Measurements from ENCODE around the gene CABLES2.
"Not testable (repeated sequence)": the region's sequence is repeated elsewhere in the genome, so short reads cannot be mapped to it uniquely, and the experiment has no call there.

Gene CABLES2

GRCh38 chr20:62387933-62388635 lies 19.0 kb downstream of the CABLES2 start:
- DNase-seq: no peak

DNA sequence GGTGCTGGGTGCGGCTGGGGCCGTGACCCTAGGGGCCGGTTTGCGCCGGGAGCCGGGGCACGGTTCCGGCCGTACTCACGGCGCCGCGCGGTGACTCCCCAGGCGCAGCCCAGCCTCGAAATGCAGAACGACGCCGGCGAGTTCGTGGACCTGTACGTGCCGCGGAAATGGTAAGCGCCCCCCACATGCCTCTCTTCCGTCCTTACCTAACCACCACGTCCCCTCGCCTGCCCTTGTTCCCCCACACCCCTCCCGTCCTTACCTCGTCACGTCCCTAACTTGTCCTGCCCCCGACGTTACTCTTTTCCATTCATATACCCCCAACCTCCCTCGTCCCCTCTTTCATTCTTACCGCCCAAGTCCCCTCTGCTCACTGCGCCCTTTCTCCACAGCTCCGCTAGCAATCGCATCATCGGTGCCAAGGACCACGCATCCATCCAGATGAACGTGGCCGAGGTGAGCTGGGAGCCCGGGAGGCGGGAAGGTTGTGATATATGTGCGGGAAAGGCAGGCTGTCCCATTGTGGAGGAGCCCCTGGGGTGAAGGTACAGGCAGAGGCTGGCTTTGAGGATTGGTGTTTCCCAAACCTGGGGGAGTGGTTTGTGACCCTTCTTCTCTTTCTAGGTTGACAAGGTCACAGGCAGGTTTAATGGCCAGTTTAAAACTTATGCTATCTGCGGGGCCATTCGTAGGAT lies 19.7 kb downstream of the CABLES2 start:
- DNase-seq: no peak

DNA sequence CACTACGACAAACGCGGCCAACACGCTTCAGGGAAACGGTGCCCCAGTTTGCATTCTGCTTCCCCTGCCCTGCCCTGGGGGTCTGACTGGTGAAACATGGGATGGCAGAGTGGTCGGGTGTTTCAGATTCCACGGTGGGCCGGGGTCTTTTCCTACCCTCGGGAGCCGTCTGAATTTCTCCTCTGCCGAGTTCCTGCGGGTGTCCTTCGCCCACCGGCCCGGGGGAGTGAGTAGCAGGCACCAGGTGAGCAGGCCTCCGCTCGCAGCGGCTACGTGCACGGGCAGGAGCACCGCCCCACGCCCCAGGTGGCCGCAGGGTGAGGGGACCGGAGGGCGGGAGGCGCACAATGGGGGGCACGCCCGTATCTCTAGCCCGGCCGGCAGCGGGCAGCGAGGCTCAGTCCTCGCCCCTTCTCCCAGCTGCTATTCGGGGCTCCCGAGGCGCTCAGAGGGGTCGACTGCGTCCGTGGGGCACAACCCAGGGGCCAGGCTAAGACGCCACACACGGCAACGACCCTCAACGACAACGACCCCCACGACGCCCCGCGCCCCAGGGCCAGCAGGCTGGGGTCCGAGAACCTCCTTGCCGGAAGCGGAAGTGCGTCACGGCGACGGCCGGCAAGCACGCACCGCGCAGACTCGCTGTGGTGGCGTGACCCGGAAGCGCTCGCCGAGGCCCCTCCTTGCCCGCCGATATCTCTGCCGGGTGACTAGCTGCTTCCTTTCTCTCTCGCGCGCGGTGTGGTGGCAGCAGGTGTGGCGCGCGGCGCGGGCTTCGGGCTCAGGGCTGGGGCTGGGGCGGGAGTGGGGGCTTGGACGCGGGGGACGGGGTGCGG lies 20.5 kb downstream of the CABLES2 start, which contains the start of gene RPS21:
RPS21 (plus strand) TSS at position 721 of the 836 bp plus-strand sequence. CDS start 236 bp downstream, outside the sequence.
- DNase-seq: peak; percentile 94

DNA sequence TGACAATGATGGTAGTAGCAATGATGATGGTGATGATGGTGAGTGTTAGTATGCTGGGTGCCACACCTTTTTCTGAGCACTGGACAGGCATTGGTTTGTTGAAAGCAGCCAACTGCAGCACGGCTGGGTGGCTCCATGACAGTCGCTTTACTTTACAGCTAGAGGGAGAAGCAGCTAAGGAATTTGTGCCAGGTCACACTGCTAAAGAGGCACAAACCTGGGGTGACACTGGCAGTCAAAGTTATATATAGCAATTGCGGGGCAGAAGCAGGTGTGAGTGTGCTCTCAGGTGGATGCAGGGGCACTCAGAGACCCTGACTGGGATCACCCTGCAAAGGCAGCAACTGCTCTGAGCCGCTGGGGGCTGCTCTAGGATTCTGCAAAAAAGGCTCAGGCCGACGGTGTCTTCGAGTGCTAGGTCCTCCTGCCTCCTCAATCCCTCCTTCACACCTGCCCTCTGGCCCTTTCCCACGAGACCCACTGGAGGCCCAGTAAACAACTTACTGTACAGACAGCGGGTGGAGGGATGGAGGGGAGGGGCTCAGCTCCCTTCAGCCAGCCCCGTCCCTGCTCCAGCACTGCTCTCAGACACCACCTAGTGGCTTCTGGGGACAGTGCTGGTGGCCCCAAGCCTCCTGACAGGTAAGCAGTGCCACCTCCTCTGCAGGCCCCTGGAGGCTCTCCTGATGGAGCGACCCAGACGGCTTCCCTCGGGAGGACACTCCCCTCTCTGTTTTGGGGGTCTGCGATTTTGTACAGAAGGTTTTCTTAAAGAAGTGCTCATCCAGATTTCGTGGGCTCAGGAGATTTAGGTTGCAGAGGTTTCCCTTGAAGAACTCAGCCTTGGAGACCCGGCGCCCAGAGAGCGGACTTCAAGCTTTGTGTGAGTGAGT lies 24.5 kb downstream of the CABLES2 start:
- peak; percentile 81 for DNase-seq

DNA sequence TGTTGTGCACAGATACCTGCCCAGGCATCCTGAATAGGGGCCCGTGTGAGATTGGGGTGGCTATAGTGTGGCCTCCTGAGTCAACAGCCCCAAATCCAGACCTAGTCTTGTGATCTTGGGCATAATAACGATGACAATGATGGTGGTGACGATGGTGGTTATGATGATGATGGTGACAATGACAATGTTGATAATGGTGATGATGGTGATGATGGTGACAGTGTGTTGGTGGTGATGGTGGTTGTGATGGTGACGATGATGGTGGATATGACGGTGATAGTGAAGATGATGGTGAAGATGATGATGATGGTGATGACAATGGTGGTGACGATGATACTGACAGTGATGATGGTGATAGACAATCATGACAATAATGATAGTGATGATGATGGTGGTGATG lies 25.2 kb downstream of the CABLES2 start:
- DNase-seq: no peak

DNA sequence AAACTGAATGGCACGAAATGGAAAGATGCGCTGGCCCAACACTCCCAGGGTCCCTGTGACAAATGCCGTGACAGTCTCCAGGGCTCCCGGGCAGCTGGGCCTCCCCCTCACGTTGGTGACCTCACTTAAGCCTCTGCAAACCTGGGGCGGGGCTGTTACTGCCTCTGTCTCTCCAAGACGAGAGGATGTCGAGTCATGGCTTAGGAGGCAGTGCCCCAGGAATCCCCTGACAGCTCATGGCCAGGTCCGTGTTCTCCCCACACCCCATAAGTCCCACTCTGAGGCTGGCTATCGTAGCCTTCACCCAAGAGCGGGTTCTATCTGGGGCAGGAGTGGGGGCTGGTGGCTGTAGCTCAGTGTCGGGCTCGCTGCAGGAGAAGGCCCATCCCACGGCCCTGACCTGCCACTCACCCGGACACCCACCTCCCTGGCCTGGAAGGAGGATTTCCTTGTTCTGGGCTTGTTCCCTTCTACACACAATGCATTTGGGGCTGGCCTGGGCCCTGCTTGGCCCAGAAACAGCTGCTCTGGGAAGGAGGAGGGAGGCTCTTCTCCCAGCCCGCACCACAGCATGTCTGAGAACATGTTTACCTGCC lies 25.8 kb downstream of the CABLES2 start:
- no peak for DNase-seq

DNA sequence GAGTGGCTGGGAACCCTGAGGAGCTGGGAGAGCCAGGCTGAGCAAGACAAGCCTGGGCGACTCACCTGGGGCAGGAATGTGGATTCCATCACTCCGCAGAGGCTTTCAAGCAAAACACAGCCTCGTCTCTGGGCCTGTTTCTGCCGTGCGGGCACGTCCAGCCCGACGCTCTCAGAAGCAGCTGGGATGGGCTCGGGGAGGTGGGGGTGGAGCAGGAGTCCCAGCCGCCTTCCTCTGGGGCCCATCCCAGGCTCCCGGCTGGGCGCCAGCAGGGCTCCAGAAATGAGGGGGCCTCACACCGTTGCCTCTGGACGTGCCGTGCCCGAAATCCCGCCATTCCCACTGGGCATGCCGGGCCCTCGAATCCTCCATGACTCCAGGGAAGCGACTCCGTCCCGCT lies 28.9 kb downstream of the CABLES2 start:
- DNase-seq: no peak

- DNase-seq: no peak
Measured at GRCh38 chr20:62377615-62378178, 29.4 kb downstream of the CABLES2 start.

DNA sequence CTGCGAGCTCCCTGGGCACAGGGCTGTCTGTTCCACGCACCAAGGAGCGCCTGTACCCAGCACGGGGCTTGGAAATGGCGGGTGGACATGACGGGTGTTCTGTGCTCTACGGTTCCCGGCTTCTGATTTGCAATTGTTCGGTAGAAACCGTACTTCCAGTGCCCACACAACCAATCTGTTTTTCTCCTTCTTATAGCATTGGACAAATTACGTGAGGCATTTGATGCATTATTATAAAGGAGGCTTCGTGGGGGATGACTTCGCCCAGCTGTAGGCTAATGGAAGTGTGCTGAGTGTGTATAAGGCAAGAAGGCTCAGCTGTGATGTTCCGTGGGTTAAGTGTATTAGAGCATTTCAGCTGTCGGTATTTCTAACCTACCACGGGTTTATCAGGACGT lies 30.0 kb downstream of the CABLES2 start:
- no peak for DNase-seq

DNA sequence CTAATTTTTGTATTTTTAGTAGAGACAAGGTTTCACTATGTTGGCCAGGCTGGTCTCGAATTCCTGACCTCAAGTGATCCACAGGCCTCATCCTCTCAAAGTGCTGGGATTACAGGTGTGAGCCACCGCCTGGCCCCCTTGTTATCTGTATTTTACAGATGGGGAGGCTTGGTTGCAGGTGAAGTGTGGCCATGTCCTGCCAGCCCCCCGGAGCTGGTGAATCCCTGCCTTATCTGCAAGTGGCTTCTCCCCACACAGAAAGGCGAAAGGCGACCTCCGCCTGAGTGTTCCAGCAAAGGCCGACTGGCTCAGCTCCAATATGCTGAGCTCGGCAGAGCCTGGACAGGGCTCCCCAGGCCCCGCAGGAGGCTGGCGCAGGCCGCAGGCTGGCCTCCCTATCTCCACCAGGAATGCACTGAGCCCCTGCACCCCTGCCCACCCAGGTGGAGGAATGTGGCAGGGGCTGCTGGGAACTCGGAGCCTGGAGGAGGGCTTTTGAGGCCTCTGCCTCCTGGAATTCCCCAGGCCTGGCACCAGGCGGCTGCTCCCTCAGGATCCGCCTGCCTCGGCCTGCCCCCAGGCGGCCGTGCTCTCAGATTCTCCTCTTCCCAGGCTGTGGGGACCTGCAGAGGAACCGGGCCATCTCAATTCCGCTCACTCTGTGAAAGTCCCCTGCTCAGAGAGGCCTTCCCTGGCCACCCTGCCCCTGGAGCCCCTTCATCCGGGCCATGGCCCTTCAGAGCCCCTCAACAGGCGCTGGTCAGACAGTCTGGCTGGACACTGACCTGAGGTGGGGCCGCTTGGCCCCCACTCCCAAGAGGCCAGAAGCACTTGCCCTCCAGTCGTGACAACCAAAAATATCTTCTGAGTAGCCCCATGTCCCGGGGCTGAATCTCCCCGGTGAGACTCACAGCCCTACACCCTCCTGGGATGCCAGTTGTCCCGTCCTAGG lies 30.7 kb downstream of the CABLES2 start:
- DNase-seq: no peak

- no peak for DNase-seq
Measured at GRCh38 chr20:62374331-62375152, 32.5 kb downstream of the CABLES2 start.

GRCh38 chr20:62373631-62374179 lies 33.4 kb downstream of the CABLES2 start:
- not testable (repeated sequence) for DNase-seq

GRCh38 chr20:62372042-62372993 lies 34.8 kb downstream of the CABLES2 start:
- no peak for DNase-seq

- DNase-seq: no peak
Measured at GRCh38 chr20:62371588-62372041, 35.5 kb downstream of the CABLES2 start.

- no peak for DNase-seq
Measured at GRCh38 chr20:62370807-62371587, 36.1 kb downstream of the CABLES2 start.

- no peak for DNase-seq
Measured at GRCh38 chr20:62370115-62370806, 36.8 kb downstream of the CABLES2 start.

- DNase-seq: no peak
Measured at GRCh38 chr20:62369815-62370114, 37.3 kb downstream of the CABLES2 start.

Measured in CD4-positive, alpha-beta T cell treated with Interleukin-15 for 1 hour (primary cell).